ENCODE measurements around the gene CTSL. TPM values are rescaled to one million over a fixed set of nuclear protein-coding genes. Genes with fewer than 3 reads are reported as not detected.

CTSL gene
- total RNA-seq (10 to 100 TPM; 65.7 to 71.4 TPM), polyA plus RNA-seq (10 to 100 TPM in 1 of 2 donors, 1 to 10 TPM in 1; 7.3 to 14.8 TPM)

DNA sequence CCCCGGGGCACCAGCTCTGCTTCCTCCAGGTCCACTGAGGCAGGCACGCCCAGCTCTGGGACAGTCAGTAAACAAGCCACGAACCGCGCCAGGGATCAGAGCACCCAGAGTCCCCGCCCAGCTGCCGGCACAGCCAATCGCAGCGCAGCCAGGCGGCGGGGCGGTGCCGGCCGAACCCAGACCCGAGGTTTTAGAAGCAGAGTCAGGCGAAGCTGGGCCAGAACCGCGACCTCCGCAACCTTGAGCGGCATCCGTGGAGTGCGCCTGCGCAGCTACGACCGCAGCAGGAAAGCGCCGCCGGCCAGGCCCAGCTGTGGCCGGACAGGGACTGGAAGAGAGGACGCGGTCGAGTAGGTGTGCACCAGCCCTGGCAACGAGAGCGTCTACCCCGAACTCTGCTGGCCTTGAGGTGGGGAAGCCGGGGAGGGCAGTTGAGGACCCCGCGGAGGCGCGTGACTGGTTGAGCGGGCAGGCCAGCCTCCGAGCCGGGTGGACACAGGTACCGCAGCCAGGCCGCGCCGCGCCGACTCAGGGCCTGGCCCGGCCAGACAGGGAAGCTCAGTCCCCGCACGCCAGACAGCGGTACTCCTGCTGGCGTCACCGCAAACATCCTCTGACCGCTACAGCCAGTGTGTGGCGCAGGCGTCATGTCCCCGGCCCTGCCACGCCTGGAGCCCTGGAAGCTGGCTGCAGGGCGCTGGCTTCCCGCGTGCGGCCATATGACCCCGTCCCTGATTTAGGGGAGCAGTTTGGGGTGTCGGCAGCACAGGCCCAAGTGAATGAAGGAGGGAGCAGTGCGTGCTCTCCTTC, at the start of gene CTSL:
Gene CTSL, plus strand, starts transcription at position 220 of the 810 bp plus-strand sequence. CDS start 1,485 bp downstream, outside the sequence.
- intact Hi-C loops (cut with micrococcal nuclease) = loop anchor here (2.0 to 10.0 kb wide), 3 partner anchors 17 to 249 kb away; partner anchors contain the start of gene CDK20
- ChIA-PET CTCF (ENCODE audit: partially characterized antibody) (interaction anchor here (1.1 to 1.7 kb wide), 3 partner anchors 16 to 42 kb away, joined by 3 to 6 read pairs (median 5); no protein-coding TSS in a partner anchor), POLR2A (ENCODE audit: partially characterized antibody) (interaction anchor here (0.6 to 2.6 kb wide), 3 partner anchors 17 to 1444 kb away, joined by 3 to 20 read pairs (median 7); partner anchors contain the start of genes CDK20 and ISCA1)
- DNase-seq = peak; percentile 26 to 56 (median 44)
- H3K36me3 ChIP-seq (ENCODE audit: insufficient read depth, low read length) = no peaks in the 10 kb centered on the region
- H3K27me3 ChIP-seq (ENCODE audit: insufficient read depth, low read length) = no peaks in the 10 kb centered on the region
- Mint-ChIP-seq H3K27me3 (no peaks in the 10 kb centered on the region), H3K4me1 (peaks cover 6 to 28% (median 24%) of the 10 kb centered on the region in 4 donors), H3K27ac (peak within 1 kb of the TSS; percentile 71 to 90 (median 79)), H3K36me3 (peaks cover 3 to 8% of the 10 kb centered on the region in 2 donors), H3K9me3 (no peaks in the 10 kb centered on the region), H3K4me3 (peak within 1 kb of the TSS; percentile 87 to 95 (median 89))
- H3K4me3 ChIP-seq (ENCODE audit: low read length in 2 of 2) = peak within 1 kb of the TSS; percentile 36 to 51
- H3K4me1 ChIP-seq (ENCODE audit: insufficient read depth, low read length) = peaks cover 20% of the 10 kb centered on the region
- H3K27ac ChIP-seq (ENCODE audit: low read depth, low read length) = no peak within 1 kb of the TSS
- no peaks in the 10 kb centered on the region for H3K9me3 ChIP-seq (ENCODE audit: control insufficient read depth in 1 of 2, low read length in 2 of 2)

DNA sequence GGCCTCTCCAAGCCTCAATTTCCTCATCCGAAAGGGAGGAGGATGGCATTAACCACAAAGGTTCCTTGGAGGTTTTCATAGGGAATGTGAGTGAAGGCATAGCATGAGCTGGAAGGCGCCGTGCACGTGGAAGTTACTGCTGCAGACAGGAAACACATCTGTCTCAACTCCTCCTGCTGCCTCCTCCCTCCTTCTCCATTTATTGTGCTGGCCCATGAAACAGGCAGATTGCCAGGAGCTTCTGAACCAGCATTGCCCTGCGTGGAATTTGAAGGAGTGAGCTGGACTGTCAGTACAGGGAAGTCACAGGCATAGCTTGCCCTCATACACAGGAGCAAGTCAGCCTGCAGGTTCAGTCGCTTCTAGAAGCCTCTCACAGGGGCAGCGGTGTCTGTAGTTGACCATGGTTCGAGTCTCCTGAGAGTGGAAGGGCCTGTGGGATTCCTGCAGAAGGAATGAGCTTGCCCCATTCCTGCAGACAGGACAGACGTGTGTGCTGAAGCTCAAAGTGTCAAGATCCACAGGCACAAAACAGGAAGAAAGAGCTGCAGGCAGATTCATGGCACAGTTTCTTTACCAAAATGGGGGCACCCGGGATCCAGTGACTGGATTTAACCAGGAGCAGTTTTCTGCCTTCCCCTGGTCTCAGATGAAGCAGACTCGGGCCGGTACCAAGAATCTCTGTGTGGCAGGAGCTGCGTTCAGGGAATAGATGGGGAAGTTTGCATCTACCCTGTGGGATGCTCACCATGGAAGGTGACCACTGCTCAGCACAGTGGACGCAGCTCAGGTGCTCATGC, 48.7 kb upstream of the CTSL start:
- intact Hi-C loops (cut with micrococcal nuclease) = no loop called here
- Histone ChIP-seq H3K4me1 (ENCODE audit: insufficient read depth, low read length) (no peaks in the 10 kb centered on the region), H3K36me3 (ENCODE audit: insufficient read depth, low read length) (no peaks in the 10 kb centered on the region), H3K27me3 (ENCODE audit: insufficient read depth, low read length) (no peaks in the 10 kb centered on the region), H3K4me3 (ENCODE audit: low read length in 2 of 2) (no peak overlapping the region), H3K27ac (ENCODE audit: low read depth, low read length) (no peak overlapping the region), H3K9me3 (ENCODE audit: control insufficient read depth in 1 of 2, low read length in 2 of 2) (no peaks in the 10 kb centered on the region)
- H3K27me3 Mint-ChIP-seq = no peaks in the 10 kb centered on the region
- H3K9me3 Mint-ChIP-seq = no peaks in the 10 kb centered on the region
- H3K4me3 Mint-ChIP-seq = no peak overlapping the region
- no peak overlapping the region for H3K27ac Mint-ChIP-seq
- ChIA-PET POLR2A (ENCODE audit: partially characterized antibody) (no interaction called here), CTCF (ENCODE audit: partially characterized antibody) (interaction anchor here (0.8 to 1.0 kb wide), 3 partner anchors 9 to 135 kb away, joined by 3 to 4 read pairs (median 3); no protein-coding TSS in a partner anchor)
- no peaks in the 10 kb centered on the region for H3K36me3 Mint-ChIP-seq
- no peak for DNase-seq
- H3K4me1 Mint-ChIP-seq = peaks cover 2 to 5% (median 4%) of the 10 kb centered on the region in 4 donors

DNA sequence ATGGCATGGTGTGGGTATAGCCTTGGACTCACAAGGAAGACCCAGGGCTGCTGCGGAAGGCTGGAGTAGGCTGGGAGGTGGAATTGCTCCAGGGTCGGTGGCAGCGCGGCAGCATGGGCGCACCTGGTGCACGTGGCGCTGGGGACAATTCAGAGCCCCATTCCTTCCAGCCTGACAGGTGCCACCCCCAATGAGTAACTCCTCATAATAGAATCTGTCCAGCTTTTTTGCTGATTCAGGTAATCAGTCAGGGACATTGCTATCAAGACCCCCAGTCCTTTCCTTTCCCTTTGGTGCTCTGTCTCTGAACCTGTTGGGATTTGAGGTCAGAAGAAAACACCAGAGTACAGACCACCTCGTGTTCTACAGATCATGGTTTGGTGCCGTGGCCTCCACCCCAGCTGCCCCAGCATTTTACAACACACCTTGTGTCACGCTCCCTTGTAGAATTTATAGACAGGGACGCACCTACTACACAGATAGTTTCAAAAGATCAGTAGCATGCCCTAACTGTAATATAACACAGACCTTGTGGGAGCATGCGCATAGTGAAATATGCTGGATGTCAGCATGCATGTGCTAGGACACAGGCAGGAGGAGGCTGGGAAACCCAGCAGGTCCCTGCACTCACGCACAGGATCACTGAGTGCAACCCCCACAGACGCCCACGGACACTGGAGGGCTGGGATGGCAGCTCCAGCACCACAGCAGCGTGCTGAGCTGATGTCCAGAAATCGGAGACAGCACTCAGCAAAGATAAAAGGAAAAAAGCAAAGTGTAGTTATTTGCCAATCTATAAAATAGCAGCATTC, 47.9 kb upstream of the CTSL start:
- peaks cover 2 to 5% (median 5%) of the 10 kb centered on the region in 4 donors for H3K4me1 Mint-ChIP-seq
- H3K4me1 ChIP-seq (ENCODE audit: insufficient read depth, low read length) = no peaks in the 10 kb centered on the region
- no peak overlapping the region for H3K27ac Mint-ChIP-seq
- no peaks in the 10 kb centered on the region for H3K9me3 ChIP-seq (ENCODE audit: control insufficient read depth in 1 of 2, low read length in 2 of 2)
- H3K36me3 Mint-ChIP-seq = no peaks in the 10 kb centered on the region
- H3K9me3 Mint-ChIP-seq = no peaks in the 10 kb centered on the region
- no peak overlapping the region for H3K27ac ChIP-seq (ENCODE audit: low read depth, low read length)
- H3K27me3 ChIP-seq (ENCODE audit: insufficient read depth, low read length) = no peaks in the 10 kb centered on the region
- H3K36me3 ChIP-seq (ENCODE audit: insufficient read depth, low read length) = no peaks in the 10 kb centered on the region
- DNase-seq = no peak
- no peaks in the 10 kb centered on the region for H3K27me3 Mint-ChIP-seq
- intact Hi-C loops (cut with micrococcal nuclease) = loop anchor here (1.0 to 2.0 kb wide), 2 partner anchors 135 to 711 kb away; partner anchors contain the start of gene SPIN1
- H3K4me3 ChIP-seq (ENCODE audit: low read length in 2 of 2) = no peak overlapping the region
- ChIA-PET CTCF (ENCODE audit: partially characterized antibody) (interaction anchor here (1.0 kb wide), 1 partner anchor 134 kb away, joined by 4 read pairs; no protein-coding TSS in a partner anchor), POLR2A (ENCODE audit: partially characterized antibody) (no interaction called here)
- no peak overlapping the region for H3K4me3 Mint-ChIP-seq

DNA sequence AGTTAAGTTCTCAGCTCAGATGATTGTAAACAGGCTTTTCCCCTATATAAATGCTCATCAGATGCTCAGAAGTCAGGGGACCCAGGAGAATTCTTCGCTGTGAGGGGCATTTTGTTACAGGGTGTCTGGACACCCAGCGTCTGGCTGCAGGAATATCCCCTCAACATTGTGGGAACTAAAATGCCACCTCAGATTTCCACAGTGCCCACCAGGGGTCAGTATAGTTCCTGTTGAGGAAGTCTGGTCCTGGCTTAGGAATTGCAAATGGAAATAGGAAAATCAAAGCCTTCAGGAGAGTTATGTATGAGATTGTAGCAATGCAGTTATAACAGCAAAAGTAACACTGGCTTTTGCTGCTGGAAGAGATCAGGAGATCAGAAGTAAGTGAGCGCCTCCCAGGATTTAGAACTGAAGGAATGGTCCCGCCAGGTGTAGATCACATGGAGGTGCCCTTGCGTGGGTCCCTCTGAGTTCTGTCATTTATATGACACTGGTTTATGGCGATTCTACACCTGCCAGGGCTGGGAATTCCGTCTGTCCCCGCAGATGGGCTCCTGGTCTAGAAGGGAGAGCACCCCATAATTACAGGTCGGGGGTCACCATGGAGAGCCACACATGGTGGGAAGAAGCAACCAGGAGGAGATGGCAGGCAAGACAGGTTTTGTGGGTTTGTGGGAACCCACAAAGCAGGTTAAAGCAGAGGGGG, 47.1 kb upstream of the CTSL start:
- H3K27me3 Mint-ChIP-seq = no peaks in the 10 kb centered on the region
- peaks cover 2 to 5% (median 5%) of the 10 kb centered on the region in 4 donors for H3K4me1 Mint-ChIP-seq
- intact Hi-C loops (cut with micrococcal nuclease) = loop anchor here (1.0 to 2.0 kb wide), 2 partner anchors 134 to 710 kb away; partner anchors contain the start of gene SPIN1
- no peak overlapping the region for H3K4me3 Mint-ChIP-seq
- ChIA-PET CTCF (ENCODE audit: partially characterized antibody) (no interaction called here), POLR2A (ENCODE audit: partially characterized antibody) (no interaction called here)
- H3K27ac Mint-ChIP-seq = peak overlapping the region in 1 of 7 donors; percentile 32
- Histone ChIP-seq H3K4me1 (ENCODE audit: insufficient read depth, low read length) (no peaks in the 10 kb centered on the region), H3K9me3 (ENCODE audit: control insufficient read depth in 1 of 2, low read length in 2 of 2) (no peaks in the 10 kb centered on the region), H3K27ac (ENCODE audit: low read depth, low read length) (no peak overlapping the region), H3K4me3 (ENCODE audit: low read length in 2 of 2) (no peak overlapping the region), H3K27me3 (ENCODE audit: insufficient read depth, low read length) (no peaks in the 10 kb centered on the region), H3K36me3 (ENCODE audit: insufficient read depth, low read length) (no peaks in the 10 kb centered on the region)
- no peaks in the 10 kb centered on the region for H3K9me3 Mint-ChIP-seq
- DNase-seq = peak in 4 of 5 donors; percentile 19 to 32 (median 28)
- no peaks in the 10 kb centered on the region for H3K36me3 Mint-ChIP-seq

DNA sequence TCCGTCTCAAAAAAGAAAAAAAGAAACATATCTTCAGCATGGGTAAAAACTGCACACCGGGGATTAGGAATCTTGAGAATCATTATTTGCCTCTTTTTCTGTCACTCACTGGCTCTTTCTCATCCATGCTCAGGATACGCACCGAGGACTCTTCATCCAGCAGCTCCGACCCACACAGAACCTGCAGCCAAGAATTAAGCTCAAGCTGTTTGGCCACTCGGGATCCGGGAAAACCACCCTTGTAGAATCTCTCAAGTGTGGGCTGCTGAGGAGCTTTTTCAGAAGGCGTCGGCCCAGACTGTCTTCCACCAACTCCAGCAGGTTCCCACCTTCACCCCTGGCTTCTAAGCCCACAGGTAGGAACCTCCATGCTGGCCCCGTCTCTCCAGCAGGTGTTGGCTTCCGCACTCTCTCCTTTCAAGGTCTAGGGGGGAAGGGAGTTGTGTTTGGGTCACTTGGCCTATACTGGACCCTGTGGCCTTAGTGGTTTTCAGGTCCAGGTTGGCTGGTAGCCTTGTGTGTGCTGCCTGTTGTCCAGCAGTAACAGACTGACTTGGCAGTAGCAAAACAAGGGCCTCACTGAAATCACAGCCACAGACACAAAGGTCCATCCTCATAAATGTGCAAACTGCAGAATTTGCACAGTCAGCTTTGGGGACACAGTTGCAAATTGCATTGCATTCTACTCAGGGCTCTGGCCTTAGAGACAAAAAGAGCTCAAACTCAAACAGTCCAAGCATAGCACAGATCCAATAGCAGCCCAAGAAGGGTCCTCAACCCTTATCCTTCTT, 44.5 kb upstream of the CTSL start:
- Histone ChIP-seq H3K4me1 (ENCODE audit: insufficient read depth, low read length) (peaks cover 20% of the 10 kb centered on the region), H3K4me3 (ENCODE audit: low read length in 2 of 2) (no peak overlapping the region), H3K36me3 (ENCODE audit: insufficient read depth, low read length) (no peaks in the 10 kb centered on the region), H3K27ac (ENCODE audit: low read depth, low read length) (no peak overlapping the region), H3K9me3 (ENCODE audit: control insufficient read depth in 1 of 2, low read length in 2 of 2) (no peaks in the 10 kb centered on the region), H3K27me3 (ENCODE audit: insufficient read depth, low read length) (no peaks in the 10 kb centered on the region)
- Mint-ChIP-seq H3K9me3 (no peaks in the 10 kb centered on the region), H3K4me3 (no peak overlapping the region), H3K4me1 (peaks cover 14 to 27% (median 20%) of the 10 kb centered on the region in 4 donors), H3K27me3 (no peaks in the 10 kb centered on the region), H3K27ac (no peak overlapping the region), H3K36me3 (no peaks in the 10 kb centered on the region)
- intact Hi-C loops (cut with micrococcal nuclease) = loop anchor here (10.0 kb wide), 1 partner anchor 293 kb away; the partner anchor contains the start of gene CDK20
- no peak for DNase-seq
- ChIA-PET POLR2A (ENCODE audit: partially characterized antibody) (no interaction called here), CTCF (ENCODE audit: partially characterized antibody) (interaction anchor here (1.1 kb wide), 1 partner anchor 28 kb away, joined by 3 read pairs; no protein-coding TSS in a partner anchor)

DNA sequence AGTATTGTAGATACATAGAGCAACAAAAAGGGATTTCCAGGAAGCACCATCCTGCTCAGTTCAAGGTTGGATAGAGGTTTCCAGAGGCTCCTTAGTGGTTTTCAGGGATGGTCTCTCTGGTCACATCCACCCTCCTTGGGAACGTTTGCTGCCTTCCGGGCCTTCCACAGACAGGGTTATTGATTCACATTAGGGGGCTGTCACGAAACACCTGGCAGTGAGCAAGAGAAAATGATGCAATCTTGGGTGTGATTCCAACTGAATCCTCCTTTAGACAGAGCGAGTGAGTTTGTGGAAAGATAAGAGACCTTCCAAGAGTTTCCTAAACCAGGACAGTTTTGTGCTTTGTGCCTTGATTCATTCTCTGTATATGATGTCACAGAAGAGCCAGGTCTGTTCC, 43.8 kb upstream of the CTSL start:
- H3K36me3 ChIP-seq (ENCODE audit: insufficient read depth, low read length) = no peaks in the 10 kb centered on the region
- ChIA-PET POLR2A (ENCODE audit: partially characterized antibody) (no interaction called here), CTCF (ENCODE audit: partially characterized antibody) (no interaction called here)
- no peak overlapping the region for H3K4me3 ChIP-seq (ENCODE audit: low read length in 2 of 2)
- H3K4me1 Mint-ChIP-seq = peaks cover 14 to 27% (median 21%) of the 10 kb centered on the region in 4 donors
- H3K27me3 Mint-ChIP-seq = no peaks in the 10 kb centered on the region
- H3K27ac ChIP-seq (ENCODE audit: low read depth, low read length) = no peak overlapping the region
- H3K4me1 ChIP-seq (ENCODE audit: insufficient read depth, low read length) = peaks cover 21% of the 10 kb centered on the region
- no peaks in the 10 kb centered on the region for H3K9me3 ChIP-seq (ENCODE audit: control insufficient read depth in 1 of 2, low read length in 2 of 2)
- no peaks in the 10 kb centered on the region for H3K9me3 Mint-ChIP-seq
- H3K36me3 Mint-ChIP-seq = no peaks in the 10 kb centered on the region
- DNase-seq = no peak
- peak overlapping the region in 2 of 7 donors; percentile 58 to 59 for H3K27ac Mint-ChIP-seq
- intact Hi-C loops (cut with micrococcal nuclease) = loop anchor here (10.0 kb wide), 1 partner anchor 293 kb away; the partner anchor contains the start of gene CDK20
- H3K27me3 ChIP-seq (ENCODE audit: insufficient read depth, low read length) = no peaks in the 10 kb centered on the region
- no peak overlapping the region for H3K4me3 Mint-ChIP-seq
